Duodenal mucosa (tissue), 2 donors: ENCODE measurements around the gene DNAL4.

Experiments used
- H3K27ac ChIP-seq: one replicate; pipeline ENCODE4 v1.7.0; 2013; ENCODE audit warnings: low read depth, low read length
- H3K27me3 ChIP-seq, 2 donors: one replicate each; pipeline ENCODE4 v1.7.0; 2013; ENCODE audit warnings: low read length in 2 of 2, control low read depth in 1 of 2; ENCODE audit not compliant: insufficient read depth in 2 of 2, control insufficient read depth in 1 of 2
- H3K36me3 ChIP-seq, 2 donors: one replicate each; pipeline ENCODE4 v1.7.0; 2013; ENCODE audit warnings: low read length in 2 of 2, control low read depth in 1 of 2; ENCODE audit not compliant: insufficient read depth in 2 of 2, control insufficient read depth in 1 of 2
- H3K4me1 ChIP-seq, 2 donors: one replicate each; pipeline ENCODE4 v1.7.0; 2013; ENCODE audit warnings: low read length in 2 of 2, control low read depth in 1 of 2; ENCODE audit not compliant: insufficient read depth in 2 of 2, control insufficient read depth in 1 of 2
- H3K4me3 ChIP-seq, 2 donors: one replicate each; pipeline ENCODE4 v1.7.0; 2013; ENCODE audit warnings: low read length in 2 of 2, low read depth in 1 of 2
- H3K9ac ChIP-seq, 2 donors: one replicate each; pipeline ENCODE4 v1.7.0; 2013; ENCODE audit warnings: low read length in 2 of 2, low read depth in 1 of 2
- H3K9me3 ChIP-seq, 2 donors: one replicate each; pipeline ENCODE4 v1.7.0; 2013; ENCODE audit warnings: low read length in 2 of 2, control low read depth in 1 of 2; ENCODE audit not compliant: control insufficient read depth in 1 of 2

The DNAL4 gene

DNA sequence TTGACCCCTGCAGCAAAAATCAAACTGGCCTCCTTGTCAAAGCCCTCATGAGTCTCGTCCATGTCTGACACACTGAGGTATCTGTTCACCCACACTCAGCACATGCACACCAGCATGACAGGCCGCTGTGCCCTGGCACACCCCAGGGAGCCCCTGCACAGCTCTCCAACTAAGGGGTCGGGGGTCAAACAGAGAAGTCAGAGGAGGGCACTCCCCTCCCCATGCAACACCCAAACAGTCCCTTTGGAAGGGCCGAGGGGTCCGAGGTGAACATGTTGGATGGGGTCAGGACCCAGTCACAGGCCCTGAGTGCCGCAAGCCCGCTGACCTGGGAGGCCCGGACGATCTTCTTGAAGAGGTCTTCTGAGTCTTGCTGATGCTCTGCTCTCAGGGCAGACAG is 52.8 kb downstream of the DNAL4 start:
- H3K9ac ChIP-seq: no peak overlapping the region
- H3K4me1 ChIP-seq: peaks cover 0 to 3% of the 10 kb centered on the region in 2 donors
- H3K27me3 ChIP-seq: no peaks in the 10 kb centered on the region
- H3K9me3 ChIP-seq: no peaks in the 10 kb centered on the region
- no peak overlapping the region for H3K27ac ChIP-seq
- no peak overlapping the region for H3K4me3 ChIP-seq
- peaks cover 64 to 100% of the 10 kb centered on the region in 2 donors for H3K36me3 ChIP-seq

DNA sequence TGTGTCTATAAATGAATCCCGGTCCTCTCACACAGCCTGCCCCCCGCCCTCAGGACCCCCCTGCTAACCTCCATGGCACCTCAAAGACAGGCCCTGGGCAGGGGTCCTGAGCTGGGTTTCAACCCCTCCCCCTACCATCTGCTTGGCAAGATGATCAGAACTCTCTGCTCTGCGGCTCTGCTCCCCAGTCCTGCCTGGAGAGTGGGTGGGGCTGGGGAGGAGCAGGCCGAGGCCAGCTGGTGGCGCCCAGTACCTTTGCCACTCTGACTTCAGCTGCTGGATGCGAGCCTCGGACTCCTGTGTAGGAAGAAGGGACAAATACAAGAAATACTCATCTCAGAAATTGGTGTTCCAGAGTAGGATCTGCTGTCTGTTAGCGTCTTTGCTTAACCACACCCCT is 53.2 kb downstream of the DNAL4 start:
- Histone ChIP-seq H3K4me3 (no peak overlapping the region), H3K36me3 (peaks cover 65 to 100% of the 10 kb centered on the region in 2 donors), H3K9me3 (no peaks in the 10 kb centered on the region), H3K27ac (no peak overlapping the region), H3K4me1 (no peaks in the 10 kb centered on the region), H3K9ac (no peak overlapping the region), H3K27me3 (no peaks in the 10 kb centered on the region)

DNA sequence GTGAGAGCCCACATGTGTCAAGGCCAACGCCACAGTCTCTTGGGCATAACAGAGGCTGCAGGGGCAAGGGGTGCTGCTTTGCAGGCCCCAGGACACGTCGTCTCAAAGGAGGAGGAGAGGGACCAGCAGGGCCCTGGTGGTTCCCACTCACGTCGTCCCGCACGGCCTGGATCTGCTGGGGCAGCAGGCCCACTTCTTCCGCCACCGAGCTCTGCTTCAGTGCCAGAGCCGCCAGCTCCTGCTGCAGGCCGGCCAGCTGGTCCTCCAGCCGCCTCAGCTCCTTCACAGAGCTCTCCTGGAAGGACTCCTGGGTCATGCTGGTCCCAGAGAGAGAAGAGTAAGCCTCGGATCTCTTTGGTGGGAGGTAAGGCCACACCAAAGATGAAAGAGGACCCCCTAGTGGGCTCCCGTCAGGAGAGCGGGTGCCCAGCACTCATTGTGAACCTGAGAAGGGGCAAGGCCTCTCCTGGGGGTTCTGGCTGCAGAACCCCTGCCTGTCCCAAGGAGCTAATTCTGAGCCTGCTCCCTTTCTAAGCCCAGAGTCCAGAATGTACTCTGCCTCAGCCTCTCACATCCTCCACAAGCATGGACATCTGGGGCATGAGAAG is 53.7 kb downstream of the DNAL4 start:
- Histone ChIP-seq H3K4me3 (no peak overlapping the region), H3K9ac (no peak overlapping the region), H3K27me3 (no peaks in the 10 kb centered on the region), H3K36me3 (peaks cover 65 to 100% of the 10 kb centered on the region in 2 donors), H3K27ac (no peak overlapping the region), H3K4me1 (no peaks in the 10 kb centered on the region), H3K9me3 (no peaks in the 10 kb centered on the region)

DNA sequence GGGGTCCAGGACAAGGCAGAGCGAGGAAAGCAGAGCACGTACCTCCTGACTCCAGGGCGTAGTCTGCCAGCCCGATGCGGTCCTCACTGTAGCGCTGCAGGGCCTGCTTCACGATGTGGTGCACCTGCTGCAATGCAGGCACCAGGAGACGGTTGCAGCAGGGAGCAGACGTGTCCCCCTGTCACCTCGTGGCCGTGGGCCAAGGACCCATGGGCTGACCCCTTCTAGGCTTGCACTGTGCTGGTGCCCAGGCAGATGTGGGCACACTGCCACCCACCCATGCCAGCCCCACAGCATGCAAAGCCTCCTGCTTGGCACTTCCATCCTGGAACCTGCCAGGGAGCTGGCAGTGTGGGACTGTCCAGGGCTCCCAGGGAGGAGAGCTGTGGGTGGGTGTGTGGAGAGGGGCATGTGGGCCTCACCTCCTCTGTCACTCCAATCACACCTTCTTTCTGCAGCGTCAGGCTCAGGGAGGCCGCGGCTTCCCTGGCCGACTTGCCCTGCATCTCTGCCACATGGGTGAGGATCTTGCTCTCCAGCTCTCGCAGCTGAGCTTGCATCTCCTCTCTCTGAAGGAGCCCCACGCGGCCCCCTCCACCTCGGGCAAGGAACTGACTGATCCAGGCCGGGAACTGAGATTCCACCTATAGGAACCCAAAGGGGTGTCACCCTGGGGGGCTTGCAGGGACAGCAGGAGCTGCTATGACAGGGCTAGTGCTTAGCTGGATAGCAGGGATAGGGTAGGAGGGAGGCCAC is 54.5 kb downstream of the DNAL4 start:
- no peaks in the 10 kb centered on the region for H3K9me3 ChIP-seq
- H3K27ac ChIP-seq: no peak overlapping the region
- H3K36me3 ChIP-seq: peaks cover 59 to 99% of the 10 kb centered on the region in 2 donors
- no peak overlapping the region for H3K4me3 ChIP-seq
- H3K4me1 ChIP-seq: peaks cover 2 to 3% of the 10 kb centered on the region in 2 donors
- no peak overlapping the region for H3K9ac ChIP-seq
- H3K27me3 ChIP-seq: no peaks in the 10 kb centered on the region

DNA sequence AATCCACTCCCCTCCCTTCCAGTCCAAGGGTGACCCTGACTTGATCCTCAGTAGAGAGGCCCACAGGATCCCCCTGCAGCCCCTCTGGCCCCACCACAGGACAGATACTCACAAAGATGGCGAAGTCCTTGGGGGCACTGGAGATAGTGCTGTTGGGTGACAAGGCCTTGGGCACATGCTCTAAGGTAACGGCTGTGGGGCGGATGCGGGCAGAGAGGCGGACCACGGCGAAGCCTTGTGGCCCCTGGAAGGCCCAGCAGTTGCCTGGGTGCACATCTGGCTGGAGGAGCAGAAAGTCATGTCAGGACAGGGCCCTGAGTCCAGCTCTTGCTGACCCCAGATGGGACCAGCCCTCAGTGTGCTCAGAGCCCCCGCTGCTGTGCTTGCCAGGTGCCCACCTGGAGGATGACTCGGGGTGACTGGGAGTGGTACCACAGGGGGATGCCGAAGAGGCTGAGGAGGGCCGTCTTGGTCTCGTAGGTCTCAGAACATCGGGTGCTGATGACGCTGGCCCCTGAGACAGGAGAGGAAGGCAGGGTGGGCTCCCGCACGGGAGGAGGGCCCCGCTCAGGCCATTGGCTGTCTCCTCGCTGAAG is 55.4 kb downstream of the DNAL4 start:
- H3K4me1 ChIP-seq: peaks cover 11 to 13% of the 10 kb centered on the region in 2 donors
- no peaks in the 10 kb centered on the region for H3K27me3 ChIP-seq
- no peak overlapping the region for H3K27ac ChIP-seq
- H3K4me3 ChIP-seq: no peak overlapping the region
- no peak overlapping the region for H3K9ac ChIP-seq
- peaks cover 59 to 97% of the 10 kb centered on the region in 2 donors for H3K36me3 ChIP-seq
- H3K9me3 ChIP-seq: no peaks in the 10 kb centered on the region

DNA sequence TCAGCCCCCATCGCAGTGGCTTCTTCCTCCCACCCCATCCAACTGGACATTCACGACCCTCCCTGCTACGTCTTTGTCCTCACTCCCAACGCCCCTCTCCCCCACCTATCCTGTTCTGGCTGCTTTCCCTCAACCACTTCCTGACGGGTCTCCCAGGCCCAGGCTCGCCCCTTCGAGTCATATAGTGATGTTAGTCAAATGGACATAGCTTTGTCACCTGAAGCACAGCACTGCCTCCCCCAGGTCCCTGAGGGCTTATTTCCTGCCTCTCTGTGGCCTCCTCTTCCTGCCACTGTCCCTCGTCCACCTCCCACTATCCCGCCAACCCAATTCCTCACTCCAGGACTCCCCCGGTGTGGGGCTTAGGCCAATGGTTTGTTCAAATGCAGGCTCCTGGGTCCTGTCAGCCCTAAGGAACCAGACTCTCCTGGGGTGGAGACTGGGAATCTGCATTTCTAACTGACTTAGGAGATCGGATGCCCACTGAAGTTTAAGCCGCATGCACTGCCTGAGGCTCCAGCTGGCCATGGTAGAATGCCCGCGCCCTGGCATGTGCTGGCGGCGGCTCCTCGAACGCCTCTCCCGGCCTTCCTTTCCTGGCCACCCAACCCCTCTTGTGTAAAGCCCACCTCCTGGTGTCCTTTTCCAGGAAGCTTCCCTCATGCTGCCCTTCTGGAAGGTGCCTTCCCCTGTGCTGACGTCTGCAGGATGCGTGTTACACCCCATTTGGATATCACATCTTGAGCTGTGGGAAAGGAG is 56.5 kb downstream of the DNAL4 start:
- Histone ChIP-seq H3K36me3 (peaks cover 59 to 89% of the 10 kb centered on the region in 2 donors), H3K27ac (no peak overlapping the region), H3K4me1 (peaks cover 19 to 20% of the 10 kb centered on the region in 2 donors)

DNA sequence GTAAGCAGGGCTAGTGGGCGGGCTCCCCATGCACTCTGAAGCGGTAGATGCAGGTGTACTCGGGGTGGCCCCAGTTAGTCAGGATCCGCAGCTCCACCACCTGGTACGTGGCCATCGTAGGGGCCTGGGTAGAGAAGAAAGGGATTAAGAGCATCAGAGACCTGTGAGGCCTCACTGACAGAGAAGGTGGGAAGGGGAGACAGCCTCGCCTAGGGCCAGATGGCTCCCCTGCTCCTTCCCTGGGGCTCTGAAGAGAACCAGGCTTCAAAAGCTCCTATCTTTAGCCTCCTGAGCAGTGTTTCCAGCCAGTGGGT is 57.7 kb downstream of the DNAL4 start:
- H3K4me1 ChIP-seq: peaks cover 19 to 20% of the 10 kb centered on the region in 2 donors
- no peak overlapping the region for H3K9ac ChIP-seq
- H3K36me3 ChIP-seq: peaks cover 58 to 89% of the 10 kb centered on the region in 2 donors
- H3K9me3 ChIP-seq: no peaks in the 10 kb centered on the region
- H3K4me3 ChIP-seq: no peak overlapping the region
- no peaks in the 10 kb centered on the region for H3K27me3 ChIP-seq
- H3K27ac ChIP-seq: no peak overlapping the region

More for the DNA sequence above, 56.5 kb downstream of the DNAL4 start:
- no peaks in the 10 kb centered on the region for H3K9me3 ChIP-seq
- no peaks in the 10 kb centered on the region for H3K27me3 ChIP-seq
- no peak overlapping the region for H3K4me3 ChIP-seq
- no peak overlapping the region for H3K9ac ChIP-seq

DNA sequence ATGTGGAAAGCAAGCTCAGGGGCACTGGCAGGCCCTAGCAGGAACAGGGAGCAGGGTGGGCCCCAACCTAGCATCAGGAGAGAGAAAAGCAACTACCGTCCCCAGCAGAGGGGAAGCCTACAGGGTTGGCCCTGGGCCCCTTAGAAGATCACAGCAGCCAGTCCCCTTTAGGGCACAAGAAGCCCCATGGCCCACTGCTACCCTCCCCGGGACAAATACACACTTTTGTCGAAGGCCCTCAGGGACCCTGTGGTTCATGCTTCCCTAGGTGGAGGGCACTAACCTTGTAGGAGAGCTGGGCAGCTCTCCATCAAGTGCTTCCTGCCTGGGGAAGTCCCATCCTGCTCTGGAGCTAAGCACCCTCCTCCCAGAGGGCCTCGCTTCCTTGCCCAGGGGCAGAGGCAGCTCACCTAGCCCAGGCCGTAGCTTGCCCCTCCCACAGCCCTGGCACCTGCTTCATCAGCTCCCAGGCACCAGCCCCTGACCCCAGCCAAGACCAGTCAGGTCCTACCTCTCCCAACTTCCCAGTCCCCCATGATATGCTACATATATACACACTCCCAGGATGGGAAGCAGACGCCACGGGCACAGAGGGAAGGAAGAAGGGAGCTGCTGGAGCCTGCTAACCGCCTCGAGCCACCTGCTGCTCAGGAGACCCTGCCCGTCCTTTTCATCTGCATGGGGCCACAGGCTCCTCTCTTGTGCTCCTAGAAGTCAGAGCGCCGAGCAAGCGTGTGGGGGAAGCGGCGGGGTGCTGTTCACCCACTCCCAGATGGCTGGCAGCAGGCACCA is 58.3 kb downstream of the DNAL4 start:
- Histone ChIP-seq H3K27me3 (no peaks in the 10 kb centered on the region), H3K9me3 (no peaks in the 10 kb centered on the region), H3K9ac (no peak overlapping the region), H3K4me3 (no peak overlapping the region), H3K36me3 (peaks cover 57 to 89% of the 10 kb centered on the region in 2 donors), H3K4me1 (peaks cover 19 to 20% of the 10 kb centered on the region in 2 donors), H3K27ac (no peak overlapping the region)

DNA sequence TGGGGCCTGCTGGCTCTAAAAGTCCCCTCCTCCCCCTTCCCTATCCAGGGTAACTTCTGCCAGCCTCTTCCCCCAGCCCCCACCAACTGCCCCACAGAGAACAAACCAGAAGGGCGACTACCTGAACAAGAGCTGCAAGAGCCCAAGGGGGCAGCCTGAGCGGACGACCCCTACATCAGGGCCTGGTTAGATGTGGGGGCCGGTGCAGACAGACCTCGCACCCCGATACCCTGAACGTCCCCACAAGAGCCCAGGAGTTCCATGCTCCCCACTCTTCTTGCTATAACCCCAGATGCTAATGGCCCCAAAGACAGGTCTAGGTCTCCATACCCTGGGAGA is 58.8 kb downstream of the DNAL4 start:
- Histone ChIP-seq H3K27me3 (no peaks in the 10 kb centered on the region), H3K36me3 (peaks cover 57 to 89% of the 10 kb centered on the region in 2 donors), H3K9ac (no peak overlapping the region), H3K9me3 (no peaks in the 10 kb centered on the region), H3K4me1 (peaks cover 19 to 20% of the 10 kb centered on the region in 2 donors), H3K27ac (no peak overlapping the region), H3K4me3 (no peak overlapping the region)
